GM19239 (cell line): ENCODE data around the gene ALDH3B2.
A peak's percentile ranks its signal among the peaks of the same experiment; 100 is the strongest.
"Not testable (repeated sequence)": the region's sequence is repeated elsewhere in the genome, so short reads cannot be mapped to it uniquely, and the experiment has no call there.

ENCODE experiments used
- DNase-seq: peaks from one replicate; pipeline ENCODE4 v3.0.0; 2011; ENCODE audit warnings: low spot score; ENCODE audit not compliant: insufficient read length
- FAIRE-seq: peaks from 2 replicates; lab custom pipeline; 2011; peaks lifted over from hg19 to GRCh38; lab: Jason Lieb, UNC

The ALDH3B2 gene

DNA sequence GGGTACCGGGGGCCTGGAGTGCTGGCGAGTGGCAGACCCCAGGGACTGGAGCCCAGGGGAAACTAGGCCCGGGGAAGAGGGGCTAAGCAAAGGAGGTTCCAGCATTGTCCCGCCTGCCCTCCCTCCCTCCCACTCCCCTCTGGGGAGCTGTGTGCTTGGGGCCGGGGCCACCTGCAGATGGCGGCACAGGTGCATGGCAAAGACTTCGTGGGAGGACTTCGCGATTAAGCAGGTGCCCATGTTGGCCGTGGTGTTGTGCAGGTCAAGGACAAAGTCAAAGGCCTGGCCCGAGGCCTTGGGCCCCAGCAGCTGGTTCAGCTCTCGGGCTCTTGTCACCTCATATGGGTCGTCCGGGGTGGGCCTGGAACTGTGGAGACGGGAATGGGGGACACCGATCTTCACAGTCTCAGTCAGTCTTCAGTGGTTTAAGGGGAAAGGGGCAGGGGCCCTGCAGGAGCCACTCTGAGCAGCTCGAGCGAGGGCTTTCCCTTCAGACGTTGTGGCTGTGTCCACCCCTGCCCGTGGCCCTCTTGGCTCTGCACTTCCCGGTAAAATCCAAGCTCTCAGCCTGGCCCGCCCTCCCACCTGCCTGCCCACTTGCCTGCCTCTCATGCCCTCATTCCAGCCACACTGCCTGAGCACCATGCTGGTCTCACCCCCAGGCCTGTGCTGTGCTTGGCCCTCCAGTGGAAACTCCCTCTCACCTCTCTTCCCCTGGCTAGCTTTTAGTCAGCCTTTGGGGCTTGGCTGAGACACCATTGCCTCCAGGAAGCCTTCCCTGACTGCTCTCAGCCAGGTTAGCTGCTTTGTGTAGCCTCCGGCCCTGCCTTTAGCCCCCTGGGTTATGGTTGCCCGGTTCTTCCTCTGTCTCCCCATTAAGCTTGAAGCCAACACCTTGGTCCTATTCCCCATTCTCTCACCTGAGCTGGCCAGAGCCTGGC is 28.6 kb downstream of the ALDH3B2 start:
- DNase-seq (no peak), FAIRE-seq (no peak)

DNA sequence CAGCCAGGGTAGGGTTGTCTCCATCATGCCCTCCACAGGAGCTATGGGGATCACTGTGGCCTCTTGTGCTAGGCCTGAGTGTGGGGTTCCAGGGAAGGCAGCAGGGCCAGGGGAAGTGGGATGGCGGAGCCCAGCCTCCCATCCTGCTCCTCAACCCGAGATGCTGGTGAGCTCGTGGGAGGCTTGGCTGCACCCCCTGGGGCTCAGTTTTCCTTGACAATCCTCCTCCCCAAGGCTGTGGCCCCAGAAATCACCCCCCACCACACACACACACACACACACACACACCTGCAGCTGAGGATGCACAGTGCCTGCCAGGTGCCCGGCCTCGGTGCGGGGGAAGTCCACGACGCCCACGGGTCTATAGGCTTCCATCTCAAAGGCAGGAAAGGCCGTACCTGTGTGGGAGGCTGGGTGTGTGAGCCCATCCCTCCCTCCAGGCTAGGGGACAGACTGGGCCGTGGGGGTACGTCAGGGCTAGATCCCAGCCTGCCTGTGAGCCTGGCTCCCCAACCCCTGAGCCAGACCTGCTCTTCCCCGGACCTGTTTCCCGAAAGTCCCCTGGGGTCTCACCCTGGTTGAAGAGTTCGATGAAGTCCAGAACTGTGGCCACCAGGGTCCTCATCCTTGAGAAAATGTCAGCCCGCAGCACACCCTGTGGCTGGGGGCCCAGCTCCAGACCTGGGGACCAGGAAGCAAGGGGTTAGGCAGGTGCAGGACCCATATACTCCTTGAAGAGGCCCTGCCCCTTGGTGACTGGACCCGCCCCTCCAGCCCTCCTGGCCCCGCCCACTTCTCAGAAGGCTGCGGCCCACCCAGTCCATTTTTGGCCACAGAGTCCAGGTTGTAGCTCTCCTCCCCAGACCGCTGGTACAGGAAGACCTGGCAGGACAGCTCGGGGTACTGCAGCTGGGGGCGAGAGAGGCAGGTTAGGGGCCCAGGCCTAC is 29.7 kb downstream of the ALDH3B2 start:
- no peak for FAIRE-seq
- no peak for DNase-seq

DNA sequence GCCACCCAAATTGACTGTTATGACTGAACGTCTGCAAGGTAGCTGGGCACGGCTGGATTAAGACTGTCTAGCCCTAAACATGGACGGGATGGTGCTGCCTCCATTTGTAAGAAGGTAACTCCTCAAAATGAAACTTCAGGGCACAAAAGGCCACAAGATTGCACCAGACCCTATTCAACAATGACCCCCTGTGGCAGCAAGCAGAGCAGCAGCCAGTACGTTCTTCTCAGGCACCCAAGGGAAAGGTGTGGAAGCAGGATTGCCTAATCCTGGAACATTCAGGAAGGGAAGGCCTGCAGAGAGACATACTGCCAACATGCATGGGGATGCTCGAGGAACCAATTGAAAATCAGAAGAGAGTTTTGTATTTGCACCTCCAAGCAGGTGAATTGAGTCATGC is 30.4 kb downstream of the ALDH3B2 start:
- DNase-seq (no peak), FAIRE-seq (no peak)

DNA sequence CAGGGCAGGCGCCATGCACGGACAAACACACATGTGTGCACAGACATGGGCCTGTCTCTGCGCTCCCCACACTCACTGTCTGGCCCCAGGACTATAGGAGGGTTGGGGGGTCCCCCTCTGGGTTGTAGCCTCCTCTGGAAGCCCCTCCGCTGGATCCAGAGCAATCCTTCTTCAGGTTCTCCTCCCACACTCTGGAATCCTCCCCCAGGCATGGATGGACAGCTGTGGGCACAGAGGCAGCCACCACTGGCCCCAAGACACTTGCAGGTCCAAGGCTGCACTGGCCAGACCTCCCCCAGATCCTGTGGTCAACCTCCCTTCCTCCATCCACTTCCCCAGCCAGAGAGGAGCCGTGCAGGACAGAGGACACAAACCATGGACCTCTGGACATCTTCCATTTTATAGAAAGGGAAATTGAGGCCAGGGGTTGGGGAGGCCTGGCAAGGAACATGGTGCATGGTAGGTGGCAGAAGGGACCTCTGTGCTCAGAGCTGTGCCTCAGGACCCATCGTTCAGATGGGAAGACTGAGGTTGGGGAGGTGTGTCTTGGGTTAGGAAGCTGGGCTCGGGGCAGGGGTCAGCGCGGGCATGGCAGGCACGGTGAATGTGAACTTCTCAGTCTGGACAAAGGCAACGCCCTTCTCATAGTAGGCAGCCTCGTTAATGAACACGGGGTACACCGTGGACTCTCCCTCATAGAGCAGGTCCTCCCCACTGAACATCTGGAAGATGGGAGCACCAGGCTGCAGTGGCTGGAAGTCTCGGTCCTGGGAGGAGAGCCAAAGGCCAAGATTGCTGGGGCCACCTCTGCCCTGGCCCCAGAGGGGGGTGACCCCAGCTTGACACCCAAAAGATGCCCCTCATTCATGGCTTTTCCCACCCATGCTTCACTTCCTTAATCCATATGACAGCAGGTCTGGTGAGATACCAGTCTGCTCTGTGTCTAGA is 32.0 kb downstream of the ALDH3B2 start:
- FAIRE-seq, result no peak
- no peak for DNase-seq

DNA sequence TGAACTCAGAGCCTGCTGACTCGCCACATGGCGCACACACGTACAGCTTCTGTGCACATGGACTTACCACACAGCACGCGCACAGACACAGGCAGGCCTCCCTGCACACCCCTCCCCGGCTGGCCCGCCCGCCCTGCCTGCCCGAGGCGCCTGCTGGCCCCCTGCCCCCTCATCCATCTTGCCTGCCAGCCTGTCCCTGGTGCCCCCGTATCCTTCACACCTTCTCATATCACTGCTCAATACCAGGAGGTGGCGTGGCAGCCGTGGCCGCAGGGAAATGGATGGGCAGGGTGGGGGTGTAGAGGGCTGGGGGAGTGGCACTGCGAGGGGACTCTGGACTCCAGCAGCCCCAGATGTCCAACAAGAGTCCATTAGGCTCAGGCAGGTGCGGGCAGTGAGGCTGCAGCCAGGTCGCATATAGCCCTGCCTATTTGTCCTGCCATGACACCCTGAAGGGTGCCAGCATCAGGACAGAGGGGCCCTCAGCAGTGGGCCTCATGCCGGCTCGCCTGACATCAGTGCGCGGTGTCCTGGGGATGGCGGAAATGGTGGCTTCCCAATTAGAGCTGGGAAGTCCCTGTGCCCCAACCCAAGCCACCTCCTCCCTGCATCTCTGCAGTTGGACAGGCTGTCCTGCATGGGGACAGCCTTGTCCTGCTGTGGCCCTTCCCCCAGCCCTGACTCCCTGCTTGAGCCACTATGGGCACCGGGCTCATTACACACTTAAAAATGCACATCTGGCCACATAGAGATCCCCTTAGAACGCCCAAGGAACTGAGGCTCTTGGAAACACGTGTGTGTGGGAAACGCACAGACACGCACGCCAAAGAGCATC is 32.9 kb downstream of the ALDH3B2 start:
- DNase-seq (no peak), FAIRE-seq (no peak)

DNA sequence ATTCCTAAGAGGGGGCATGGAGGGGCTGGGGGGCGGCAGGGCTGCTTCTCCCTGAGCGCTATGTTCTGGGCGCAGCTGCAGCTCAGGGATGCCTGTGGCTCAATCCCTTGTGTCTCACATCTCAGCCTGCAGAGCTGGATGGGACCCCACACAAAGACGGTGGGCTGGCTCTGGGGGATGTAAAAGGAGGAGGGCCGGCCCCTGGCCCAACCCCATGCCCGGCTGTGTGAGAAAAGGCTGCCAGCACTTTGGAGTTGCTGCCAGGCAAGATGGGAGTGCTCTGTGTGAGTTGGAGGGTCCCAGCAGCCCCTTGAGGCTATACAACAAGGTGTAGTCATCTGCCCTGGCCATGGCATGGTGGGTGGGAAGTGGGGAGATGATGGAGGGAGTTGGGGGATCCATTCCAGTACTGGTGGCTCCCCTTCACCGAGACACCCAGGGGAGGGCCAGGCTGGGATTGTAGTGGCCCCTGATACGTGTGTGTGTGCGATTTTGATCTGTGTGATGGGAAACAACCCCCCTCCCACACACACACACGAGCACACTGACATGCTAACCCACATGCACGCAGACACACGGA is 33.6 kb downstream of the ALDH3B2 start:
- FAIRE-seq (no peak), DNase-seq (no peak)

DNA sequence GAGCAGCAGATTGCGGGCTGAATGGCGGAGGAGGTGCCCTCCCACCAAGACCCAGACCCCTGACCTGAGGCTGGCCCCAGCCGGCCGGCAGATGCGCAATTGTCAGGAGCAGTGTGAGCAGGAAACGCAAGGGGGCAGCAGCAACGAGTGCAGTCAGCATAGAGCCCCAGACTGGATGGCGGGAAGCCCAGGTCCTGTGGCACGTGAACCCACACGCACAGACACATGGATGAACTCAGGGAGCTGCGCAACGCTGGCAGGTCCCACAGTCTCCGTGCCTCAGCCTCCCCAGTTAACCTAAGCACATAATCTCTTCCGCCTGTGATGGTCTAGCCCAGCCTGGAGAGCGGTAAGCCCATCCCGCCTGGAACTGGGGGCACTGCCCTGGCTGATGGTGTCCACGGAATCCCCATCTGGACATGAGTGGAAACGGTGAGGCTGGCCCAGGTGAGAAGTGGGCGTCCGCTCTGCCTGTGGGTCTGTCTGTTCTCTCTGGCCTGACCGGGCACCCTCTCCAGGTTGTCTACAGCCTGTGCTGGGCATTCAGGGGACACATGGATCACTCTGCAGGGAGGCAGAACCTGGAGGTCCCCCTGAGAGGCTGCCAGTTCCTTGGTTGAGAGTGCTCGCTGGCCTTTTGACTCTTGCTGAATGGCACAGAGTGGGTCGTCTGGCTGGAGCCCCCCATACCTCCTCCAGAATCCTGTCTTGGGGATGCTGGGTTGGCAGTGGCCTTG is 34.2 kb downstream of the ALDH3B2 start:
- DNase-seq (peak; percentile 68), FAIRE-seq (peak; percentile 57)

DNA sequence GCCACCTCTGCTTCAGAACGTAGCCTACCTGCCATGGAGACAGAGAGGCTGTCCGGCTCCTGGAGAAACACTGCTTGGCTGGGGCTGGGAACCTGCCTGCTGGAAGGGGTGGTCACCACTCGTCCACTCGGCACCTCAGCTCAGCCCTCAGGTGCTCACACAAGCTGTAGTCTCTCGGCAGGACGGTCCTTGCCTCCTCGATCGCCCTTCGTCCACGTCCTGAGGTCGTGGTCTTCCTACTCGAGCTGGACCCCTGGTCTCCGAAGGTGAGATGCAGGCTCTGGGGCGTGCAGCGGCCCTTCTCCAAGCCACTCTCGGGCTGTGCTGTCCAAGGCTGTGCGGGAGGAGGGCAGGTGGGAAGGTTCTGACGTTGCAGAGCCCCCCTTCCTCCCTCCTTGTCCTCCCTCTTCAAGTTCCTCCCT is 35.0 kb downstream of the ALDH3B2 start, which contains the start of gene TBX10:
TSS of gene TBX10 (minus strand) at position 326 of the 422 bp plus-strand sequence. CDS start at position 35, 291 bp downstream.
- DNase-seq (no peak), FAIRE-seq (no peak)

DNA sequence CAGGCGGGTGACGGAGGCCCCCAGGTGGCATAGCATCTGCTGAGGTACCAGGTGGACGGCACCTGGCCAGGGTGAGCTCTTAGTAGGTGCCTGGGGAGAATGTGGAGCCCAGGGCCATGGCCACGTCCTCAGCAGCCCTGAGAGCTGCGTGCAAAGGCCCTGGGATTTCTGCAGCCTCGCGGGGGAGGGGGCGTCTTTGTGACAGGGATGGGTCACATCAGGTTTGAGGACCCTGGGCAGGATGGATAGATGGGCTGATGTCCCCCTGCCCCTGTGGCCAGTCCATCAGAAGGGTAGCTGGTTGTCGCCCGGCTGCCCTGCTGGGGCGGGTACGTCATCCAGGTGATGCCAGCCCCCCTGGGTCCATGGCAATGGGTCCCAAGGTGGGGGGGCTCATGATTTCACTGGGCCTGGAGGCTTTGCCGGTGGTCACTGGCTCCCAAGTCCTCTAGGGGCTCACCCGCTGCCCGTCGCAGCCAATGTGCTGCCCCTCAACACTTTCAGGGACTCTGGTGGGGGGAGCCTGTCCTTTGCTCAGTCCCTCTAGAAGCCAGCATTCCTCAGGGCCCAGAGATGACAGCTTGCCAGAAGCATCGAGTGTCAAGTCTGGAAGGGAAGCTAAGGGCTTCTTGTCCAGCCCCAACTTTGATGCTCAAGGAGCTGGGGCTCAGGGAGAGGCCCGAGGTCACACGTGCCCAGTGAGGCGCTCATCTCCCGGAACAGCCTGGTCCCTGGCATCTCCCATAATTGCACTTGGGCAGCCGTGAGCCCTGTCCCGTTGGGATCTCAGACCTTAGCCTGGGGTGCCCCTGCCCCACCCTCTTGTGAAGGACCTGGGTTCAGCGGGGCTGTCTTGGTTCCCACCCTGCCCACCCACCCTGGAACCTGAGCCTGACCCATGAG is 35.6 kb downstream of the ALDH3B2 start:
- FAIRE-seq, result no peak
- no peak for DNase-seq

DNA sequence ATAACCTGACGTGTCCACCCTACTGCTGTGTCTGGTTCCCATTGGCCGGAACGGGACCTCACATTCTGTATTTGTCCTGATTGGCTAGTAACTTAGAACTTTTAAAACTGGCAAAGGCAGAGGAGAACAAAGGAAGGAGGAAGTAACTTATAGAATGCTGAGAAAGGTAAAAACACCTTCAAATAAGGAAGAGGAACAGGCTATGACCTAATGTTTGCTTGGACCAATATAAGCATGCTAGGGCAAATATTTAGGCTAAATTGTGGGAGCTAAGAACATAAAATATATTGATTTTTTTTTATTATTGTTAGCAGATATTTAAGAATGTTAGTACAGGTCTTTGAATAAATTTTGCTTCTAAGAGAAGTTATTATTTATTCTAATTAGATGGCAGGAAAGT is 37.0 kb downstream of the ALDH3B2 start:
- not testable (repeated sequence) for DNase-seq
- peak; percentile 26 for FAIRE-seq

DNA sequence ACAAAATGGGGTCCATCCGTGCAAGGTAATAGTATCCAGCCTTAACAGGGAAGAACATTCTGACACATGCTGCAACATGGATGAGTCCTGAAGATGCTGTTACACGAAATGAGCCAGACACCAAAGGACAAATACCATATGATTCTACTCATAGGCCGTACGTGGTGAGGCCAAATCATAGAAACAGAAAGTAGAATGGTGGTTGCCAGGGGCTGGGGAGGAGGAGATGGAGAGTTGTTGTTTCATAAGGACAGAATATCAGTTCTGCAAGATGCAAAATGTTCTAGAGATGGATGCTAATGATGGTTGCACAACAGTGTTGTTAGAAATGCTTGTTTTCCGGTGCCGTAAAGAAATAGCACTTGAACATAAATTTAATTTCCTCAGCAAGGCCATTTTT is 37.5 kb downstream of the ALDH3B2 start:
- FAIRE-seq, result peak; percentile 45
- DNase-seq, result no peak

DNA sequence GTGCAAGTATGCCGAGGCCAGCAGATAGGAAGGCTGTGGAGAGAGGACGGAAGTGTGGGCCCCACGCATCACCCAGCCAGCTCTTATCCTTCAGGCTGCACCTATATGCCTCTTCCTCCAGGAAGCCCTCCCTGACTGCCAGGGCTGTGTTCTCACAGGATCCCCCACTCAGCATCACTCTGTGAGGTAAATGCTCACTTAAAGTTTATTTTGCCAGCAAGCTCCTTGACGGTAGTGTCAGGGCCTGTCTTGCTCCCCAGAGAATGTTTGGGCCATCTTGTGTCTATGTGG is 39.2 kb downstream of the ALDH3B2 start:
- no peak for FAIRE-seq
- DNase-seq, result no peak

DNA sequence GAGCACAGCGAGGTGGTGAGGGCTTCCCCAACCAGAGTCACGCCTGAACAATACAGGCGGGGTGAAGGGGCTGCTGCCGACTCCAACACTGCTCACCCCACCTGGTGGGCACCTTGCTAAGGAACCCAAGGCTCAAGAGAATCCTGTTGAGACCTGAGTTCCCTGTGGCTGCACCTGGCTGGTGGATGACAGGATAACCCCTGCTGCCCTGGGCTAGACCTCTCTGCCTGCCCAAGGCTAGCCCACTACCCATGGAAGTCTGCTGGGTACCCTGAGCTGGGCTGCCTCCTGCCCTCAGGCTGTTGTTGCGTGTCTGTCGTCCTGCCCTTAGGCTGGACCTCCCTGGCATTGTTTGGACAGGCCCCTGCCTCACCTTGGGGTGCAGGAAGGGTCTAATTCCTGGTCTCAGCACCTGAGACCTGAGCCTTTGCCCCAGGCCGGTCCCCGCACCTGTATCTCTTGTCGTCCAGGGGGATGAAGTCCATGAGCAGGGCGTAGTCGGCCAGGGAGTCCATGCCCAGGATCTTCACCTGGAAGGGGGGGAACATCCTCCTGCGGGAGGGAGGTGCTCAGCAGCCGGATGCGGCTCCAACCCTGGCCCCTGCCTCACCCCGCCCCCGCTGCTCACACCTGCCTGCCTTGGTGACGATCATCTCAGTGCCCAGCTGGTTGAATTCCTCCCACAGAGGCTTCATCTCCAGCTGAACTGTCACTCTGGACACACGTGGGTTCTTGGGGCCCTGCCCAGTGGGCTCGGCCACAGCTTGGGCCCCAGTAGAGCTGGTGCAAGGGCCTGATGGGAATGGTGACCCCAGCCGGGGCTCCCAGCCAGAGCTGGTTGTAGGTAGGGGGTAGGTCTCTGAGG is 39.8 kb downstream of the ALDH3B2 start:
- DNase-seq, result no peak
- no peak for FAIRE-seq

DNA sequence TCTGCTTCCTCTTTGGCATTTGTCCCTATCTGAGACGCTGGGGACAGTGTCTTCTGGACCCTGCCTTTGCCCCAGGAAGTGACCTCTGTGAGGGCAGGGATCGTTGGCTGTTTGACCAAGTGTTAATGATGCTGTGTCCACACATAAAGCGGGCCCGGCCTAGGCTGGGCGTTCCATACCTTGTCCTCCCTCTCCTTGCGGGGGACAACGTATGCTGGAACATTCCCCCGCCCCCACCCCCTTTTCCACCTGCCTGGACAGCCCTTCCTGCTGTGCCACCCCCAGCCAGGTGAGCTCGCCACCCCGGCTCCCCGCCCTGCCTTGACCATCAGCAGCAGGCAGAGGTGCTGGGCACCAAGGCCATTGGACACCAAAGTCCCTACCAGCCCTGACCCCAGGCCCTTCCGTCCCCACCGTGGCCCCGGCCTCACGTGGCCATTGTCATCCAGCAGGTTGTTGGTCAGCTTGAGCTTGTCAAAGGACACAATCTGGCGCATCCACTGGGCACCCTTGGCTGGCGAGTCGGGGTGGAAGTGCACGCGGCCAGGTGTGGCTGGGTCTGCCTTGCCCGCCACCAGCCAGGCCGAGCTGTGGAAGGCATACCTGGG is 40.6 kb downstream of the ALDH3B2 start:
- FAIRE-seq (no peak), DNase-seq (no peak)

DNA sequence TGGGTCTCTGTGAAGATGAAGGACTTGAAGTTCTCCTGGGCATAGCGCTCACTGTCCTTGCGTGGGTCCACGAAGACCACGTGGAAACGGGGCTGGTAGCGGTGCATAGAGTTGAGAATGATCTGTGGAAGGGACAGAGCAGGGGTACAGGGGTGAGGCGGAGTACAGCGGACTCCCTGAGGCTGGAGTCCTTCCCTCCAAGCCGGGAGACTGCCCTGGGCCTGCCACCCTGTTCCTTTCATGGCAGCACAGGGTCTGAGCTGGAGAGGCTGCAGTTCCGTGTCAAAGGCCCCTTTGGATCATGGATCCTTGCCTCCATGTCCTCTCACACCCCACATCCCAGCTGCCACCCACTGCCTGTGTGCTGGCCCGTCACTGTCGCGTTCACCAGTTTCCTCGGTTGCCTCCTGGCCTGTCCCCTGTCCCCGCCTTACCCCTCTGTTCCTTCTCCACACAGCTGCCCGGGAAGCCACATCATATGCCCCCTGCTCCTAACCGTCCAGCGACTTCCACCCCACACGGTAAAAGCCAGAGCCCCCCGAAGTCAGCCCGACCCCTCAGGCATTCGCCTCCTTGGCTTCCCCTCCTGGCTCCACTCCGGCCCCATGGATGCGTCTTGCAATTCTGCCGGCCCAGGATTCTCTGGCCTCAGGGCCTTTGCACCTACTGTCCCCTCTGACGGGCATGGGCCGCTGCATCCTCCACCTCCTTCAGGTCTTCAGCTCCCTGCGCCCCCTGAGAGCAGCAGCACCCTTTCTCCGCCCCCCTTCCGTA is 41.3 kb downstream of the ALDH3B2 start:
- DNase-seq (no peak), FAIRE-seq (no peak)
